HG03460 (cell line): Measurements from ENCODE around the gene LIN28B.
"Not testable (repeated sequence)": the region's sequence is repeated elsewhere in the genome, so short reads cannot be mapped to it uniquely, and the experiment has no call there.

Source experiments
- ATAC-seq: cut with Tn5 transposase; IDR thresholded peaks from one replicate; pipeline ENCODE4 v1.9.1; 2021; ENCODE audit not compliant: unreplicated experiment

LIN28B gene

DNA sequence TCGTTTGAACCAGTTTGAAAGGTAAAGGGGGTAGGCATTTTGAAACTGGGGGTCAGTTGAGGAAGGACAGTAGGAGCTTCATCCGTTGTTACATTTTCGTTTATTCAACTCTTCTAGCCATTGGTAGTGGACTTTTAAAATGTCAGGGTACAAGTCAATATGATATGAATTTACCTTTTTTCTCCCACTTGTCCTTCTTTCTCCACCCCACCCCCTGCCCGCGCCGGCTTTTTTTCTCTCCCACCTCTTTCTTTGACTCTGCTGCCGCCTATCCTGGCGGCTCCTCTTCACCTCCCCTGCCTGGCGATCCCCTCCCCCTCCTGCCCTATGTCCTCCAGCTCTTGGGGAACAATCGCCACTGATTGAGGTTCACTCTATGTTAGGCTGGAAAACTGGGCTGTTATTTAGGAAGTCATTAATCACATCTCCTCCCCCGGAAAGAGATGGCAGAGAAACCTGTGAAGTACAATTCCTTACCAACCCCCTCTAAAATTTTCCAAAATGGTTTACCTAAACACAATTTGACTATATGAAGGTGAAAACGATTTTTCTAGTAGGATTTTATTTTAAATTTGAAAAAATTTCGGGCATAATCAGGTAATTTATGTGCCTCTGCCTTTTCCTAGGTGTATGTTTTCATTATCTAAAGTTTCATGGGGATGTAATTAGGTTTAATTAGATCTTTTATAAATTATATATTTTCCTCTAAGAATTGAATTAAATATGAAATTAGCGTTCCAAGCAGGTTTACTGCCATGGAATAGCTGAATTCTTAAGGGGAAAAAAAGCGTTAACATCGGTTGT, 778 bp upstream of the LIN28B start:
- ATAC-seq = no peak

DNA sequence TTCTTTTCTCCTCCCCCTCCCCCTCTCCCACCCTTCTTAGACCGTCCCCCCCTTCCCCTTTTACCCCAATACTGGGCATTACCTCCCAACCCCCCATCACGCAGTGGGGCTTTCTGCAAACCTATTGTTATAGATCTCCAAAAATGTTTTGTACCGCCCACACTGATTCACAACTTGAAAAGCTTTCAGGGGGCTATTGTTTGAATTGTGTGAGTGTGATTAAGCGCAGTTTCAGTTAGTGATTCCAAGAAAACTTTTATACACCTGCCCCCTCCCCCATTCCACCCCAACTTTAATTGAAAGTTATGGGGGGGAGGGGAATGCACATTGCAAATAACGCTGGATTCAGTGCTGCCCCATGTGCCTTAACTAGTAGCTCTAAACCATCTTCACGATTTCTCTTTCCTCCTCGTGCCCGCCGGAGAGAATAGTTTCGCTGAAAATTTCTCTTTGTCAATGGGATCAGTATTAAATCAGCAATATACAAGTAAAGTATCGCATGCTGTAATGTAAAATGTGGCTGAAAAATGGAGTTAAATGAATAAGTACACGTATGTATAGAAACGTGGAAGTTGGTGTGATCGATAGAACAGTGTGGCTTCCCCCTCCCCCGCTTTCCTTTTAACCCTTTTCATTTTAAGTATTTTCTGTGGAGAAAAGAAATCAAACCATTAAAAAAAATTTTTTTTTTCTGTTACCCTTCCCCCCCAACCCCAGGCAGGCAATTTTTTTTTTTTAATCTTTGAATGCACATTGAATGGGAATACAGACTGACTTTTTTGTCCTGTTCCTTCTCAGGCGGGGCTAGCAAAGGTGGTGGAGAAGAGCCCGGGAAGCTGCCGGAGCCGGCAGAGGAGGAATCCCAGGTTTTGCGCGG, 632 bp downstream of the LIN28B start:
- no peak for ATAC-seq

DNA sequence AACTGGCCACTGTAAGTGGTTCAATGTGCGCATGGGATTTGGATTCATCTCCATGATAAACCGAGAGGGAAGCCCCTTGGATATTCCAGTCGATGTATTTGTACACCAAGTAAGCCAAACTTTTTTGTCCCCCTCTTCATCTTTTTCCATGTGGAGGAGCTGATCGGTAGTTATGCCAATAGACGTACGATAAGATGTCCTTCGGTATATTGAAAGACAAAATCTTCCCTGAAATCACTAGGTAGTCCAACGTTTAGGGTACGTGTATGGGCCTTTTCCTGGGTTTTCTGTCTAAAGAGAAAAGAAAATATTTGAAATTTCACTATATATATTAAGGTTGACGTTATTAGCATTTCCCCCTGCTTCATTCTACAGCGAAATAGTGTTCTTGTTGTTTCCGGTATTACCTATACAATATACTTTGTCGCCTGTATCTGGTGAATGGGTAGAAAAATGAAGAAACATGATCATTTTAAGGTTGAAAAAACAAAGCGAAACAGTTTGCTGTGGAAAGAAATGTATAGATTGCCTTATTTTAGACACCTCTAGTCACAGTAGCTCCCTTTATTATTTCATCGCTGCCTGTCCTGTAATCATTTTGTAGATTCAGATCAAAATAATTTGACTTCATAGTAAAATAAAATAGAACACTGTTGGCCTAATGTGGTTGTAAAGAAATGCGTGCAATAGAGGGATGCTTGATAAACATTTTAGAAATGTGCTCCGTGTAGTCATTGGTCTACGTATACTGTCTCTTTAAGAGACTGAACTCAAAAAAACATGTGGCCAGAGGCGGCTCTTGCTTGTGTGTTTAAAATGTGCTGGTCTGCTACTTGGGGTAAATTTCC, 1.5 kb downstream of the LIN28B start:
- no peak for ATAC-seq

DNA sequence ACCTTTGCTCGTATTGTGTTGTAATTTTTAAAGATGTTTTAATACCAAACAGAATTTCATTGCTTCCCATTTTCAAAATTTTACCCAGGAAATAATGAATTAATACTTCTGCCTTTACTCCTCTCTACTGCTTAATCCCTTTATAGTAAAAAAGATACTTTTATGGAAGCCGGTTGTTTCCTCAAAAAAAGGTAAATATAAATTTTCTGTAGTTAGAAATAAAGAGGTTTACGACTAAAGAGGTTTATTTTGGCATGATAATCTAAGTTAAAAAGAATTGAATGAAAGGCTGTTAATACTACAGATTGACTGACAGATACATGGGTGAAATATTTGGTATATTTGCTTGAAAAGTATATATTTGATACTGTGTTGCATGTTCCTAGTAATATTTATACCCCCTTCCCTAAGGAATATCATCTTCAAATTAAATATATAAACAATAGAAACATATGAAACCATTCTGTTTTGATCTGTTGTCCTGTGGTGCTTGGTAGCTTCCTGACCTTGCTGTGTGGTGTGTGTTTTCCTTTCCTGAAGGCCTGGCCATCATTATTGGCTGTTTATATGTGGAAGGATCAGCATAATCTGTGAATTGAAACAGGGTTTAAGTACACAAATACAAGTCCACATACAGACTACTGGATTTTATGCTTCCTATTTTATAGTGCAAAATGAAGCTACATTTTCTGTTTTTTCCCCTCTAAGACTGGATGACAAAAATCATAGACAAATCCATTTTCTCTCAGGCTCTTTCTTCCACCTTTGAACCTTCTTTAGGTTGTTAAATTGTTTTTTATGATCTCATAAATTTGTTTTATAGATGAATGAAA, 2.3 kb downstream of the LIN28B start:
- ATAC-seq = no peak

DNA sequence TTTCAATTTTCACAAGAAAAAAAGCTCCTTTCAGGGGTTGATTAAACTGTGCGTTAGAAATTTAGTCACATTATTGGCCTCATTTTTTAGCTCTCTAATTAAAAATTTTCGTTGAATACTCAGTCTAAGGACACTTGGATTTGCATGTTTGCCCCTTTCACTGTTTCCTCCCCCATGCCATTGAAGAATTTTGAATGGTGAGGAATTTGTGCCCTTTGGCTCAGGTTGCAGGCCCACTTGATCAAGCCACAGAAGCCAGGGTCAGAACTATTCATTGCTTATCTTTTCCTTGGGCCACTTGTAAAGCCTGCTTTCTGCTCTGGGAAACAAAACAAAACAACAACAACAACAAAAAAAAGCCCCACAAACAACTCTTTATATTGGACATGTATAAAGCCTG, 12.2 kb downstream of the LIN28B start:
- no peak for ATAC-seq

DNA sequence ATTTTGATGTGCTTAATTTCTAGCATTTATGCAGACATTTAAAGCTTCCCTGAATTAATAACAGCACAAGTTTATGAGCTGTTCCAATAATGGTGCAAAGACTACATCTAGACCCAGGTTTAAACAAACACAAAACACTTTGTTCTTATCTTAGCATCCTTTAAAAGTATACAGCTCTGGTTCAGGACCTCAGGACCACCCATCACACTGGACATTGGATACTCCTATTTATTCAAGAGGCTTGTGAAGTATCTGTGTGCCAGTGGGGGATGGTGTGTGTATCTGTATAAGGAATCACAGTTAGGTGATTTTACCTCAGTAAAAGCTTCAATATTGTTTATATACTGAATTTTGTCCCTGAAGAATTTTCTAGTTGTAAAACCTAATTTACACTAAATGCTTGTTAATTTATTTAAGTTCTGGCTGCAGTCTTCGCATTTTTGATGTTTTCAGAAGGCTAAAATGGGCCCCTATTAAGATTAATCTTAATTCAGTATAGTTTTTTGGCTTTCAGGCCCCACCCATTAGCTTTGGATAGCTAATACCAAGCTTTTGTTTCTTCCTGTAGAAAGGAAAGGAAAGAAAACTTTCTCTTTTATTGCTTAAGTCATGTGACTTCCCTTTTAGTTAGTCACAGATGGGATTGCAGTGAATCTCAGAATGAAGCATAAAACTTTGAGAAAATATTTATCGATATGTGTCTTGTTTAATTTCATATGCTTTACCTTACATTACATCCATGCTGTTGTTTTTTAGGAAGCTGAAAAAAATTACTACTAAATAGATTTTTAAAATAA, 13.1 kb downstream of the LIN28B start:
- no peak for ATAC-seq

DNA sequence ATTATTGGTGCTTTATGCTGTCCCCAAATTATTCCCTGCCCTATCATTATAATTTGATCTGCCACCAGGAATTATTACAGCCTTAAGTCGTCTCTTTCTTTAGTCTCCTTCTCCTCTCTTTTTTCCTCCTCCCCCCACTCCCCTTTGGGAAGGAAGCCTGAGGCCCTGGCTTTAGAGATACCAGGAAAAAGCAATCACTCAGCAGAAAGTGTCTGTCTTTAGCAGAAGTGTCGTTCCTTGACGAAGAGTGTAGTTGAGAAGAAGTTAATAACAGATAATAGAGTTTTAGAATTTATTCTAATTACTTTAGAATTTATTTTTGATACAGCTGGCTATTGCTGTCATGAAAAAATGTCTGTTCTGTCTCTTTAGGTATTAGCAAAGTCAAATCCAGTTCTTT, 16.5 kb downstream of the LIN28B start:
- ATAC-seq = no peak

DNA sequence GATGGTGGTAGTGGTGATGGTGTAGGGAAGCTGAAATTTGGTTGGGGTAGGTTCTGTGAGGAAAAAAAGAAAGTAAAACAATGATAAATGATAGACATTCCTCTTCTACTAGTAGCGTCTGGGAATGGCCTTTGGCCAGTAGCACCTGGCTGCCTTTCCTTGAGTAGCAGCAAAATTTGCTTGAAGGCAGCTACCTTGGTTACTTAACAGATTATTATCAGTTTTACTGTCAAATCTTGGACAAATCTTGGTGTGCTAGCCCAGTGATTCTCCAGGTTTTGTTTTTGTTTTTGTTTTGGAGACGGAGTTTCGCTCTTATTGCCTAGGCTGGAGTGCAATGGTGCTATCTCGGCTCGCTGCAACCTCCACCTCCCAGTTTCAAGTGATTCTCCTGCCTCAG, 26.4 kb downstream of the LIN28B start:
- ATAC-seq = no peak

DNA sequence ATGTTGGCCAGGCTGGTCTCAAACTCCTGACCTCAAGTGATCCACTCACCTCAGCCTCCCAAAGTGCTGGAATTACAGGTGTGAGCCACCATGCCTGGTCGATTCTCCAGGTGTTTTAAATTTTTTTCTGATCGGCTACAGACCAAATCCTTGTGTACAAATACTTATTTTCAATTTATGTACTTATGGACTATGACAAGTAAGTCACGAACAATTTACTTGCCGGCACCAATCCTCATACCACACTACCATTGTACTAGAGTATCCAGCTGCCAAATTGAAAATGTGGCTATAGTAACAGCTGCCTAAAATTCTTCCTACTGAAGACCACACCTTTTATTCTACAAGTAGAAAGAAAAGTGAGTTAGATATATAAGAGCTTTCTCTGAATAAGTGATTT, 26.9 kb downstream of the LIN28B start:
- ATAC-seq = no peak

DNA sequence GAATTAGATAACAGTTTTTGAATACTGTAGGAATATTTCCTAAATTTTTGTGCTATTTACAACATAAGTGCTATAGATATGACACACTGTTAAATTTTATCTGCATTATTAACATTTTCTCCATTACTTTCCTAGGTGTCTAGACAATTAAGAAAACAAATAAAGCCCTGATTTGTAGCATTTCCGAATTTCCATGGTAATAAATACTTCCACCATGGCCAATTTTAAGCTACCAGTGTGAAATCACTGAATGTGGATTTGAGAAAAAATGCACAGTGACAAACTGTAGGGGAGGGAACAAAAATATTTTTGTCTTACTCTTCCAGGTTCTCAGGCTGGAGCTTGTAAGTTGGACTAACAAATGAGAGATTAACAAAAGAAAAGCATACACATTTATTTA, 27.9 kb downstream of the LIN28B start:
- no peak for ATAC-seq

DNA sequence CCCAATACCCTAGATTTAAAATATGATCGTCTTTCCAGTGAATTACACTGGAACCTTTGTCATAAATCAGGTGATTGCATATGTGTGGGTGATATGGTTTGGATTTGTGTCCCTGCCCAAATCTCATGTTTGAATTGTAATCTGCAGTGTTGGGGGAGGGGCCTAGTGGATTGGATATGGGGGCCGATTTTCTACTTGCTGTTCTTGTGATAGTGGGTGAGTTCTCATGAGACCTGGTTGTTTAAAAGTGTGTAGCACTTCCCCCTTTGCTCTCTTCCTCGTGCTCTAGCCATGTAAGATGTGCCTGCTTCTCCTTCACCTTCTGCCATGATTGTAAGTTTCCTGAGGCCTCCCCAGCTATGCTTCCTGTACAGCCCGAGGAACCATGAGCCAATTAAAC, 29.0 kb downstream of the LIN28B start:
- ATAC-seq = not testable (repeated sequence)

DNA sequence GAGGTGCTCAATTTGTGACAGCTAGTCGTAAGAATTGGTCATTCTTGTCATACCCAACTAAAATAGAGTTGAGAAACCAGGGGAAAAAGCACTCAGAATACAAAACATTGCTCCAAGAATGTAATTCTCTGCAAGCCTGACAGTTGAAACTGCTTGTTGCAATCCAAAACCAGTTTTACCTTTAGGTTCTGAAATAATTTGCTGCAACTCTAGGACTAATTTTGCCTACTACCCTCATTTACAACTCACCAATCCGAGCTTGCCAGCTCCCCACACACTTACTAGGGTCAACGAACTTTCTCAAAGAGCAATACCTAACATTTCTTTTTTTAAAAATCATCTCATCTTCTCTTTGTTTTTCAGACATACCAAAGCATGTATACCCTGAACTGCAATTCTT, 29.7 kb downstream of the LIN28B start:
- no peak for ATAC-seq

DNA sequence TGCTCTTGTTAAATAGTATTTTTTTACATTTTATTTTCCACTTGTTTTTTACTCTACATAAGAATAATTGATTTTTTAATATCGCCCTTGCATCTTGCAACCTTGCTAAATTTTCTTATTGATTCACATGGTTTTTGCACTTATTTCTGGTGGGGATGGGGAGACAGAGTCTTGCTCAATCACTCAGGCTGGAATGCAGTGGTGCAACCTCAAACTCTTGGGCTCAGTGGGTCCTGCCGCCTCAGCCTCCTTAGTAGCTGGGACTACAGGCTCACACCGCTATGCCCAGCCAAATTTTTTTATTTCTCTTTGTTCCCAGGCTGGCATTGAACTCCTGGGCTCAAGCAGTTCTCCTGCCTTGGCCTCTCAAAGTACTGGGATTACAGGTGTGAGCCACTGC, 30.3 kb downstream of the LIN28B start:
- no peak for ATAC-seq

DNA sequence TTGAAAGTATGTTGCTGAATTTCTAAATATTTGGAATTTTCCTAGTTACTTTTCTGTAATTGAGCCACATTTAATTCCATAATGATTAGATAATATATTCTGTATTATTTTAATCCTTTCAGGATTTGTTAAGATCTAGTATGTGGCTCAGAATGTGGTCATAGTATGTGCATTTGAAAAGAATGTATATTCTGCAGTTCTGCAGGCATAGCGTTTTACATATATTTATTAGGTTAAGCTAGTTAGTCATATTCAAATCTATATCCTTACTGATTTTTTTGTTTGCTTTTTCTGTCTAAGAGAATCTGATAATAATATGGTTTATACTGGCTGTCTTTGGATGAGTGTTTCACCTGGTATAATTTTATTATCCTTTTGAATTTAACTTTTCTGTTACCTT, 33.2 kb downstream of the LIN28B start:
- ATAC-seq = no peak

DNA sequence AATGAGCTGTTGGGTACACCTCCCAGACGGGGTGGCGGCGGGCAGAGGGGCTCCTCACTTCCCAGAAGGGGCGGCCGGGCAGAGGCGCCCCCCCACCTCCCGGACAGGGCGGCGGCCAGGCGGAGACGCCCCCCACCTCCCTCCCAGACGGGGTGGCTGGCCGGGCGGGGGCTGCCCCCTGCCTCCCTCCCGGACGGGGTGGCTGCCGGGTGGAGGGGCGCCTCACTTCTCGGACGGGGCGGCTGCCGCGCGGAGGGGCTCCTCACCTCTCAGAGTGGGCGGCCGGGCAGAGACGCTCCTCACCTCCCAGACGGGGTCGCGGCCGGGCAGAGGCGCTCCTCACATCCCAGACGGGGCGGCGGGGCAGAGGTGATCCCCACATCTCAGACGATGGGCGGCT, 34.2 kb downstream of the LIN28B start:
- ATAC-seq = not testable (repeated sequence)

DNA sequence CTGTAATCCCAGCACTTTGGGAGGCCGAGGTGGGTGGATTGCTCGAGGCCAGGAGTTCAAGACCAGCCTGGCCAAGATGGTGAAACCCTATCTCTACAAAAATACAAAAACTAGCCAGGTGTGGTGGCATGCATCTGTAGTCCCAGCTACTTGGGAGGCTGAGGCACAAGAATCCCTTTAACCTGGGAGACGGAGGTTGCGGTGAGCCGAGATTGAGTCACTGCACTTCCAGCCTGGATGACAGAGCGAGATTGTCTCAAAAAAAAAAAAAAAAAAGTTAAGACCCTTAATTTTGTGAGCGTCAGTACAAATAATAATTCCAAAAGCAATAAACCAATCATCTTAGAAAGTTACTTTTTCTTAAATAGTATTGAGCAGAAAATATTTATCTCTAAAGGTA, 36.7 kb downstream of the LIN28B start:
- ATAC-seq = not testable (repeated sequence)

DNA sequence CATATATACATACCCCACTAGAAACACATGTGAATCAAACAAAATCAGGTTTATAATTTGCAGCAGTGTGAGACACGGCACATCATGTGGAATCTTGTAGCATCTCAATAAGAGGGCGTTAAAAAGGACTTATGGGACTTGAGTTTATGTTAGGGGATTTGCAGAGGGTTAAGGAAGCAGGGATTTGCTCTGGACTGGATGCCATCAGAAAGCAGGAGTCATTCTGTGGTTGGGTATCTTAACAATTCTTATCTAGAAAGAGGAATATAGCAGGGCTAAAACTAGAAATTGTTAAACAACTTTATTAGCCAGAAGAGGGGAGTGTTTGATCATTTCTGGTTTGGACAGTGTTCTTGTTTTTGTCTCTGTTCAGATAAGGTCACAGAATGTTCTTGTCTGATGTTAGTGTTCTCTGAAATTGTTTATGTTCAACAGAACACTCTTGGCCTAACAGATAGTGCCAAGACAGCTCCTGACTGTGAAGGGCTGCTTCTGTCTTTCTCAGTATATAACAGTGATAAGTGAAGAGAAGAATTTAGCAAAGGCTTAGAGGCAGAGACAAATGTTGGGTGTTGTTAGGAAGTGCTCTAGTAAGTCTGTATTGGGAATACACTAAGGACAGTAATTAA, 39.2 kb downstream of the LIN28B start:
- no peak for ATAC-seq

DNA sequence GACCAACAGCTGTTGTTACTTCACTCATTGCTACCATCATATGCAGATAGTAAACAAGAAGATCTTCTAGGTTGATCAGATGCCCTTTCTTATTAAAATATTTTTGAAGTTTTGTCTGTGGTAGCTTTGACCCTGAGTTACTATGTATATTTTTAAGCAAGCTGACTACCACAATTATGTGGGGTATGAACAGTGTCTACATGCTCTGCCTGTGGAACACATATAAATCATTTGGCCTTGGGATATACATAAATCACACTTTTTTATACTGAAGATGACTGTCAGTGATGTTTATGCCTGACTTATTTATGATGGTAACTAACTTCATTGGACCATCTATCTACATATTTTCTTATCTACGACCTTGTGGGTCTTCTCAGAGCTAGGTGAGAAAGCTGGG, 44.2 kb downstream of the LIN28B start:
- ATAC-seq = no peak

DNA sequence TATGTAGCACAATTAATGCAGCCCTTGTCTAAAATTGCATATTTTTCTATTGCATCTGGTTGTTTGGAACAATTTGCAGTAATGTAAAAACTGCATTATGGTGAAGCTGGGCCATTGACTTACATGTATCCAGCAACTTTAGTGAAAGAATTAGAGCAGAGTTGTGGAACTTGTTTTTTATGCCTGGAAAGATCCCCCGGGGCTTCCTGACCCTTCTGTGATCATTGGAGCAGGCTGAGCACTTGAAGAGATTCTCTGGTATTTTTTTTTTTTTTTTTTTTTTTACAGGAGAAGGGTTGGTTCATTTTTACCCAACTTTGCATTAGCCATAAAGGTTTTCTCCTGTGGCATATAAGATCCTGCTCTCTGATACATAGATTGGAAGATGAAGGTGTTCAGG, 45.0 kb downstream of the LIN28B start:
- no peak for ATAC-seq
